HCT116 (cell line): ENCODE measurements around the gene EEFSEC. TPM values are rescaled to one million over a fixed set of nuclear protein-coding genes. Genes with fewer than 3 reads are reported as not detected.

Experiments
- ATAC-seq: fragments of 200-7000 bp; cut with Tn5 transposase; 2 replicates; pipeline ENCODE4 v1.9.1; 2020; ENCODE audit warnings: mild to moderate bottlenecking, moderate library complexity
- BruUV-seq: library from RNA; stranded (reverse); fragments of 400-500 nt; replicated peaks from 2 replicates; lab custom pipeline; 2021; lab: Mats Ljungman, UMichigan
- CTCF ChIA-PET: fragments of 300-600 bp; sonication (Branson Sonifier 250); formaldehyde crosslinking; loops from one replicate; lab custom pipeline; 2021; ENCODE audit warnings: antibody characterized with exemption; lab: Charles Lee
- POLR2A ChIA-PET: fragments of 300-600, 350-600 bp; sonication (Branson Sonifier 250); formaldehyde crosslinking; loops from one replicate; lab custom pipeline; 2021; ENCODE audit warnings: antibody characterized with exemption; lab: Charles Lee
- RAD21 ChIA-PET, 2 experiments: fragments of 300-600 bp; sonication (Branson Sonifier 250); formaldehyde crosslinking; loops; one replicate each; lab custom pipeline; 2023; ENCODE audit warnings: low total read pairs in 2 of 2; ENCODE audit not compliant: uncharacterized antibody in 2 of 2, unreplicated experiment in 2 of 2, low non-redundant PET in 1 of 2; lab: Charles Lee
- DNase-seq: peaks from one replicate; pipeline ENCODE4 v3.0.0-alpha.2; 2010; ENCODE audit warnings: low read depth, low spot score
- H2AFZ ChIP-seq: fragments of 200-600 bp; shearing (Covaris generic), sonication (generic); 2 replicates; pipeline ENCODE4 v1.6.1; 2017; ENCODE audit warnings: low read depth, mixed run types, mixed read lengths, antibody characterized with exemption, low read length; ENCODE audit not compliant: poor library complexity, severe bottlenecking
- H3K27ac ChIP-seq: 2 replicates; pipeline ENCODE4 v1.5.1; 2012; ENCODE audit warnings: low read depth, low read length
- H3K27me3 ChIP-seq: fragments of 200-600 bp; sonication (generic); 2 replicates; pipeline ENCODE4 v1.6.1; 2016; ENCODE audit warnings: mixed run types, low read length, mixed read lengths; ENCODE audit not compliant: insufficient read depth
- H3K36me3 ChIP-seq, 2 experiments: fragments of 200-500 bp in 1 of 2; fragments of 200-600 bp in 1 of 2; sonication (Bioruptor generic) in 1 of 2; sonication (generic) in 1 of 2; 2 replicates each; pipeline versions ENCODE4 v1.5.1 to v1.6.1; 2014 to 2016; ENCODE audit warnings: low read length in 2 of 2, inconsistent platforms in 1 of 2, mixed read lengths in 1 of 2, mixed run types in 1 of 2; ENCODE audit not compliant: insufficient read depth in 2 of 2, control insufficient read depth in 1 of 2
- H3K4me1 ChIP-seq, 2 experiments: fragments of 200-600 bp in 1 of 2; sonication (generic) in 1 of 2; 2 replicates each; pipeline versions ENCODE4 v1.5.1 to v1.6.1; 2012 to 2017; ENCODE audit warnings: low read length in 2 of 2, inconsistent platforms in 1 of 2, mild to moderate bottlenecking in 1 of 2, mixed read lengths in 1 of 2, mixed run types in 1 of 2, moderate library complexity in 1 of 2; ENCODE audit not compliant: insufficient read depth in 2 of 2, control insufficient read depth in 1 of 2
- H3K4me2 ChIP-seq: fragments of 200-600 bp; sonication (generic); 2 replicates; pipeline ENCODE4 v1.6.1; 2017; ENCODE audit warnings: mixed run types, low read length, mixed read lengths
- H3K4me3 ChIP-seq, 2 experiments: fragments of 200-600 bp in 1 of 2; sonication (generic) in 1 of 2; replicated peaks in 1 of 2; 2 replicates each; pipeline ENCODE4 v1.5.1; 2011 to 2016; ENCODE audit warnings: low read length in 2 of 2, control low read depth in 1 of 2, low read depth in 1 of 2, mild to moderate bottlenecking in 1 of 2, mixed read lengths in 1 of 2, mixed run types in 1 of 2
- H3K79me2 ChIP-seq: fragments of 200-600 bp; sonication (generic); 2 replicates; pipeline ENCODE4 v1.6.1; 2017; ENCODE audit warnings: mild to moderate bottlenecking, mixed run types, low read length, moderate library complexity, mixed read lengths; ENCODE audit not compliant: insufficient read depth
- H3K9ac ChIP-seq: fragments of 200-600 bp; sonication (generic); 2 replicates; pipeline ENCODE4 v1.6.1; 2016; ENCODE audit warnings: low read length, mixed read lengths
- H3K9me2 ChIP-seq: fragments of 200-600 bp; sonication (generic), shearing (Covaris generic); 2 replicates; pipeline ENCODE4 v1.6.1; 2017; ENCODE audit warnings: mixed run types, mild to moderate bottlenecking, moderate library complexity; ENCODE audit not compliant: insufficient read depth
- H3K9me3 ChIP-seq, 2 experiments: fragments of 200-500 bp in 1 of 2; fragments of 200-600 bp in 1 of 2; sonication (Bioruptor generic) in 1 of 2; sonication (generic) in 1 of 2; 2 replicates each; pipeline ENCODE4 v1.6.1; 2014 to 2017; ENCODE audit warnings: low read length in 2 of 2, mixed read lengths in 2 of 2, inconsistent platforms in 1 of 2, low read depth in 1 of 2, mild to moderate bottlenecking in 1 of 2, mixed run types in 1 of 2, moderate library complexity in 1 of 2; ENCODE audit not compliant: control insufficient read depth in 1 of 2, insufficient read depth in 1 of 2
- H4K20me1 ChIP-seq: fragments of 200-600 bp; sonication (generic), shearing (Covaris generic); 2 replicates; pipeline ENCODE4 v1.6.1; 2017; ENCODE audit warnings: mixed run types, mild to moderate bottlenecking, moderate library complexity; ENCODE audit not compliant: insufficient read depth
- CEBPB ChIP-seq: IDR thresholded peaks from 2 replicates; pipeline ENCODE4 v1.6.1; 2012; ENCODE audit warnings: low read depth
- EGR1 ChIP-seq: IDR thresholded peaks from 2 replicates; pipeline ENCODE4 v1.6.1; 2012; ENCODE audit warnings: low read depth
- ELF1 ChIP-seq: IDR thresholded peaks from 2 replicates; pipeline ENCODE4 v1.6.1; 2012; ENCODE audit warnings: low read depth, borderline replicate concordance
- EZH2 ChIP-seq: fragments of 200-600 bp; sonication (generic); IDR thresholded peaks from 2 replicates; pipeline ENCODE4 v1.6.1; 2017; ENCODE audit warnings: antibody characterized with exemption, mixed run types
- FOSL1 ChIP-seq: IDR thresholded peaks from 2 replicates; pipeline ENCODE4 v1.6.1; 2012; ENCODE audit warnings: low read depth
- JUND ChIP-seq: IDR thresholded peaks from 2 replicates; pipeline ENCODE4 v1.6.1; 2012
- POLR2A ChIP-seq: IDR thresholded peaks from 2 replicates; pipeline ENCODE4 v1.7.0; 2011; ENCODE audit warnings: borderline replicate concordance; ENCODE audit not compliant: insufficient read depth, insufficient read length; ENCODE audit errors: extremely low read depth
- POLR2AphosphoS5 ChIP-seq: IDR thresholded peaks from 2 replicates; pipeline ENCODE4 v1.6.1; 2011; ENCODE audit warnings: mild to moderate bottlenecking, low read depth, low read length, moderate library complexity
- RAD21 ChIP-seq: IDR thresholded peaks from 2 replicates; pipeline ENCODE4 v1.6.1; 2012; ENCODE audit warnings: low read depth, mild to moderate bottlenecking
- SIN3A ChIP-seq: IDR thresholded peaks from 2 replicates; pipeline ENCODE4 v1.6.1; 2012; ENCODE audit warnings: low read depth
- SRF ChIP-seq: IDR thresholded peaks from 2 replicates; pipeline ENCODE4 v1.6.1; 2012; ENCODE audit warnings: low read depth
- YY1 ChIP-seq: IDR thresholded peaks from 2 replicates; pipeline ENCODE4 v1.6.1; 2011; ENCODE audit warnings: low read length, low read depth, moderate library complexity, mild to moderate bottlenecking; ENCODE audit not compliant: insufficient replicate concordance; ENCODE audit errors: extremely low read depth
- ZFX ChIP-seq: fragments of 450-650 bp; IDR thresholded peaks from 2 replicates; pipeline ENCODE4 v1.6.1; 2017
- intact Hi-C: fragments of 100-400 bp; cut with micrococcal nuclease; formaldehyde crosslinking; loops from 2 replicates; pipeline ENCODE4 v1.10.0; 2022
- total RNA-seq: library from RNA; stranded (reverse); gene quantifications from one replicate; pipeline ENCODE4 v1.2.1, GENCODE V29; 2021; ENCODE audit not compliant: unreplicated experiment
- TF ChIP-seq, protein P1 (sequence below): IDR thresholded peaks from 2 replicates; pipeline ENCODE4 v1.6.1; 2012; ENCODE audit warnings: low read depth
- TF ChIP-seq, protein P2 (sequence below), 3 experiments: fragments of 200-600 bp in 1 of 3; sonication (generic) in 1 of 3; IDR thresholded peaks in 2 of 3; conservative IDR thresholded peaks in 1 of 3; 2 replicates each; pipeline ENCODE4 v1.5.1; 2012 to 2017; ENCODE audit warnings: low read depth in 2 of 3, low read length in 2 of 3, antibody characterized with exemption in 1 of 3, borderline replicate concordance in 1 of 3, control low read depth in 1 of 3, mild to moderate bottlenecking in 1 of 3, mixed read lengths in 1 of 3, mixed run types in 1 of 3, moderate library complexity in 1 of 3; ENCODE audit not compliant: insufficient read depth in 1 of 3

The EEFSEC gene
- total RNA-seq, 1 experiment from 2014 or later = 16.1 TPM

DNA sequence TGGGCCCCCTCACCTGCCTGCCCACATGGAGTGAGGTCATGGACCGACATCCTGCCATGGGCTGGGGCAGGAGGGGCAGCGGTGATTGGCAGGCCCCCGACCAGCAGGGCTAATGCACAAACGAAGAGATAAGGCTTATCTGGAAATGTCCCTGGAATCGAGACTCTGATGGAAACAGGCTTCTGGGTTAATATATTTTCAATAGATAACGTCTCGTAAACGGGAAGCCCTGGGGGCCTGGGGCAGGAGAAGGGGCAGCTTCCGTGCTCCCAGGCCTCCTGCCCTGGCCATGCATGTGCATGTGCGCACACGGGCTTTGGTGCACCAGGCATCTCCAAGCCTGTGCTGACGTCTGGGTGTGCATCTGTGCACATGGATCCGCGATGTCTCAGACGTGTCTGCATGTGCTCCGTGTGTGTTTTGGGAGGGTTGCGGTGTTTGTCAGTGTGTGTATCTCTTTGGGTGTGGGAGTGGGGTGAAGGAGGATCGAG lies 258.3 kb downstream of the EEFSEC start (continued):
- TF ChIP-seq, protein P1, sequence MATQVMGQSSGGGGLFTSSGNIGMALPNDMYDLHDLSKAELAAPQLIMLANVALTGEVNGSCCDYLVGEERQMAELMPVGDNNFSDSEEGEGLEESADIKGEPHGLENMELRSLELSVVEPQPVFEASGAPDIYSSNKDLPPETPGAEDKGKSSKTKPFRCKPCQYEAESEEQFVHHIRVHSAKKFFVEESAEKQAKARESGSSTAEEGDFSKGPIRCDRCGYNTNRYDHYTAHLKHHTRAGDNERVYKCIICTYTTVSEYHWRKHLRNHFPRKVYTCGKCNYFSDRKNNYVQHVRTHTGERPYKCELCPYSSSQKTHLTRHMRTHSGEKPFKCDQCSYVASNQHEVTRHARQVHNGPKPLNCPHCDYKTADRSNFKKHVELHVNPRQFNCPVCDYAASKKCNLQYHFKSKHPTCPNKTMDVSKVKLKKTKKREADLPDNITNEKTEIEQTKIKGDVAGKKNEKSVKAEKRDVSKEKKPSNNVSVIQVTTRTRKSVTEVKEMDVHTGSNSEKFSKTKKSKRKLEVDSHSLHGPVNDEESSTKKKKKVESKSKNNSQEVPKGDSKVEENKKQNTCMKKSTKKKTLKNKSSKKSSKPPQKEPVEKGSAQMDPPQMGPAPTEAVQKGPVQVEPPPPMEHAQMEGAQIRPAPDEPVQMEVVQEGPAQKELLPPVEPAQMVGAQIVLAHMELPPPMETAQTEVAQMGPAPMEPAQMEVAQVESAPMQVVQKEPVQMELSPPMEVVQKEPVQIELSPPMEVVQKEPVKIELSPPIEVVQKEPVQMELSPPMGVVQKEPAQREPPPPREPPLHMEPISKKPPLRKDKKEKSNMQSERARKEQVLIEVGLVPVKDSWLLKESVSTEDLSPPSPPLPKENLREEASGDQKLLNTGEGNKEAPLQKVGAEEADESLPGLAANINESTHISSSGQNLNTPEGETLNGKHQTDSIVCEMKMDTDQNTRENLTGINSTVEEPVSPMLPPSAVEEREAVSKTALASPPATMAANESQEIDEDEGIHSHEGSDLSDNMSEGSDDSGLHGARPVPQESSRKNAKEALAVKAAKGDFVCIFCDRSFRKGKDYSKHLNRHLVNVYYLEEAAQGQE = no peak
- TF ChIP-seq YY1 (no peak), JUND (no peak), POLR2A (no peak), RAD21 (no peak), POLR2AphosphoS5 (no peak), EGR1 (no peak), ELF1 (no peak), SIN3A (no peak), CEBPB (no peak), EZH2 (no peak), ZFX (no peak)

DNA sequence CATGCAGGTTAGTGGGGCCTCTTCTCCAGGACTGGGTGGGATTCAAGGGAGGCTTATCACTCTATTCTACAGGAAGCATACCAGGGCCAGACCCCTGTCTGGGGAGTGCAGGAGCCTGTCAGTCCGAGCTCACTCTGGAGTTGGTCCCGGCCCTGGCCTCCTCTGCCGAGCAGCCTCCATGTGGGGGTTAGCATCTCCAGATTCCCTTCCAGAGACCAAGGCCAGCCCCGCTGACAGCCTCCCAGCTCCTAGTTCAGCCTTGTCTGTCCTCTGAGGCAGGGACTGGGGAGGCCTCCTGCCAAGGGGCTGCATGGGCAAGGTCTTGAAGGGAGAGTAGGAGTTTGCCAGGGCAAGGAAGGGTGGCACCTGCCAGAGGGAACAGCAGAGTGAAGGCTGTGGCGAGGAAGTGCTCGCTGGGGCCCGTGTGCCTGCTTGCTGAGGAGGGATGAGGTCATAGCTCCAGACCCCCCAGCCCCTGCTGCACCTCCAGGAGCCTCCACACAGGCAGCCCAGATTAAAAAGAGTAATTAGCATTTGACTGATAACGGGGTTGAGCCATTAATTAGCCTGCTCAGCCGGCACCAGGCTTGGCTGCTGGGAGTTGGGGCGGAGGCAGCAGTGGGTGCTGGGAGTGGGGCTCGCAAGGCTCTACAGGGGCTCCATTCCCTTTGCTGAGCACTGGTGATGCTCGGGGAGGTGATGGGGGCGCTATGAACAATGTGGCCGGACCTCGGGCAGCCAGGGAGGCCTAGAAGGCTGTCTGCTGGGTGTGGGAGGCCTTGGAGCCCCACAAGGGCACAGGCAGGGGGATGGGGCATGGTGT lies 259.1 kb downstream of the EEFSEC start:
- no TSS peak for BruUV-seq
- POLR2A ChIA-PET = no interaction called here
- no peak overlapping the region for H3K27ac ChIP-seq
- TF ChIP-seq FOSL1 (no peak), SIN3A (no peak), ZFX (no peak), EZH2 (no peak), SRF (no peak), POLR2AphosphoS5 (no peak), RAD21 (no peak), POLR2A (no peak), CEBPB (no peak)
- TF ChIP-seq, protein P1 = no peak
- TF ChIP-seq, protein P2, sequence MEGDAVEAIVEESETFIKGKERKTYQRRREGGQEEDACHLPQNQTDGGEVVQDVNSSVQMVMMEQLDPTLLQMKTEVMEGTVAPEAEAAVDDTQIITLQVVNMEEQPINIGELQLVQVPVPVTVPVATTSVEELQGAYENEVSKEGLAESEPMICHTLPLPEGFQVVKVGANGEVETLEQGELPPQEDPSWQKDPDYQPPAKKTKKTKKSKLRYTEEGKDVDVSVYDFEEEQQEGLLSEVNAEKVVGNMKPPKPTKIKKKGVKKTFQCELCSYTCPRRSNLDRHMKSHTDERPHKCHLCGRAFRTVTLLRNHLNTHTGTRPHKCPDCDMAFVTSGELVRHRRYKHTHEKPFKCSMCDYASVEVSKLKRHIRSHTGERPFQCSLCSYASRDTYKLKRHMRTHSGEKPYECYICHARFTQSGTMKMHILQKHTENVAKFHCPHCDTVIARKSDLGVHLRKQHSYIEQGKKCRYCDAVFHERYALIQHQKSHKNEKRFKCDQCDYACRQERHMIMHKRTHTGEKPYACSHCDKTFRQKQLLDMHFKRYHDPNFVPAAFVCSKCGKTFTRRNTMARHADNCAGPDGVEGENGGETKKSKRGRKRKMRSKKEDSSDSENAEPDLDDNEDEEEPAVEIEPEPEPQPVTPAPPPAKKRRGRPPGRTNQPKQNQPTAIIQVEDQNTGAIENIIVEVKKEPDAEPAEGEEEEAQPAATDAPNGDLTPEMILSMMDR (IDR thresholded peaks at IDR 0.05 in 2 of 3, conservative IDR thresholded peaks at IDR 0.05 in 1 of 3; ENCODE audit: borderline replicate concordance in 1 of 3, insufficient read depth in 1 of 3, low read depth in 2 of 3, low read length in 2 of 3) = no peak

More for the DNA sequence above, 259.1 kb downstream of the EEFSEC start:
- no peaks in the 10 kb centered on the region; the same call in 1 of the 2 replicates for H4K20me1 ChIP-seq
- H3K4me1 ChIP-seq = peaks cover 22 to 45% of the 10 kb centered on the region in 2 experiments
- H3K9ac ChIP-seq = no peak overlapping the region
- no peak overlapping the region for H3K4me3 ChIP-seq
- no peak overlapping the region for H2AFZ ChIP-seq
- RAD21 ChIA-PET = no interaction called here
- no peak overlapping the region for H3K4me2 ChIP-seq
- ATAC-seq = no peak
- H3K36me3 ChIP-seq = no peaks in the 10 kb centered on the region
- H3K9me3 ChIP-seq = no peaks in the 10 kb centered on the region
- no peaks in the 10 kb centered on the region for H3K79me2 ChIP-seq
- CTCF ChIA-PET = no interaction called here
- intact Hi-C loops = no loop called here
- DNase-seq = no peak
- H3K9me2 ChIP-seq = no peaks in the 10 kb centered on the region
- peaks cover 11% of the 10 kb centered on the region; the same call in 1 of the 2 replicates for H3K27me3 ChIP-seq
